Measurements from ENCODE around the gene PARD3B.
"Not testable (repeated sequence)": the region's sequence is repeated elsewhere in the genome, so short reads cannot be mapped to it uniquely, and the experiment has no call there.

The PARD3B gene

GRCh38 chr2:205210494-205210893, 665.2 kb downstream of the PARD3B start:
- no peak for DNase-seq (ENCODE audit: low spot score)
- no peak for TF ChIP-seq CTCF (IDR thresholded peaks at IDR 0.05; ENCODE audit: extremely low read depth, missing control alignments)

- no peak for DNase-seq (ENCODE audit: low spot score)
- TF ChIP-seq CTCF (IDR thresholded peaks at IDR 0.05; ENCODE audit: extremely low read depth, missing control alignments) = no peak
Measured at GRCh38 chr2:205212357-205212756, 667.1 kb downstream of the PARD3B start.

GRCh38 chr2:205216092-205216491, 670.8 kb downstream of the PARD3B start:
- TF ChIP-seq CTCF (IDR thresholded peaks at IDR 0.05; ENCODE audit: extremely low read depth, missing control alignments) = no peak
- no peak for DNase-seq (ENCODE audit: low spot score)

- no peak for TF ChIP-seq CTCF (IDR thresholded peaks at IDR 0.05; ENCODE audit: extremely low read depth, missing control alignments)
- no peak for DNase-seq (ENCODE audit: low spot score)
Measured at GRCh38 chr2:205216580-205216979, 671.3 kb downstream of the PARD3B start.

- no peak for TF ChIP-seq CTCF (IDR thresholded peaks at IDR 0.05; ENCODE audit: extremely low read depth, missing control alignments)
- DNase-seq (ENCODE audit: low spot score) = no peak
Measured at GRCh38 chr2:205217004-205217403, 671.7 kb downstream of the PARD3B start.

GRCh38 chr2:205218056-205218455, 672.8 kb downstream of the PARD3B start:
- no peak for TF ChIP-seq CTCF (IDR thresholded peaks at IDR 0.05; ENCODE audit: extremely low read depth, missing control alignments)
- no peak for DNase-seq (ENCODE audit: low spot score)

- DNase-seq (ENCODE audit: low spot score) = not testable (repeated sequence)
Measured at GRCh38 chr2:205218816-205219215, 673.5 kb downstream of the PARD3B start.

- no peak for TF ChIP-seq CTCF (IDR thresholded peaks at IDR 0.05; ENCODE audit: extremely low read depth, missing control alignments)
- no peak for DNase-seq (ENCODE audit: low spot score)
Measured at GRCh38 chr2:205220559-205220958, 675.3 kb downstream of the PARD3B start.
